H1 (cell line): ENCODE data around the gene SEL1L. TPM values are rescaled to one million over a fixed set of nuclear protein-coding genes. Genes with fewer than 3 reads are reported as not detected.

Experiments
- EGR1 ChIP-seq: IDR thresholded peaks from 2 replicates; pipeline ENCODE4 v1.6.1; 2011; ENCODE audit warnings: low read depth, low read length, borderline replicate concordance
- EZH2 ChIP-seq: fragments of 200-600 bp; sonication (generic); IDR thresholded peaks from 2 replicates; pipeline ENCODE4 v1.7.1; 2012; ENCODE audit warnings: low read depth, mild to moderate bottlenecking, moderate library complexity, low read length, inconsistent platforms; ENCODE audit not compliant: severe bottlenecking
- FOSL1 ChIP-seq: IDR thresholded peaks from 2 replicates; pipeline ENCODE4 v1.6.1; 2011; ENCODE audit warnings: mild to moderate bottlenecking, low read depth, low read length, moderate library complexity; ENCODE audit not compliant: insufficient read depth
- JUN ChIP-seq: IDR thresholded peaks from 2 replicates; pipeline ENCODE4 v1.6.1; 2011; ENCODE audit warnings: low read depth, mild to moderate bottlenecking, improper control_type of control experiment, low read length
- NRF1 ChIP-seq: IDR thresholded peaks from 2 replicates; pipeline ENCODE4 v1.6.1; 2011; ENCODE audit warnings: mild to moderate bottlenecking, low read depth, low read length, improper control_type of control experiment
- POLR2A ChIP-seq, 2 experiments: IDR thresholded peaks; 1 replicate in 1 of 2; 2 replicates in 1 of 2; pipeline ENCODE4 v1.6.1; 2011; ENCODE audit warnings: low read depth in 2 of 2, low read length in 2 of 2, mild to moderate bottlenecking in 2 of 2; ENCODE audit errors: control extremely low read depth in 1 of 2
- ZNF274 ChIP-seq: IDR thresholded peaks from 2 replicates; pipeline ENCODE4 v1.7.0; 2012; ENCODE audit warnings: low read length, borderline replicate concordance; ENCODE audit errors: extremely low read depth
- polyA plus RNA-seq, 7 experiments: library from polyadenylated mRNA; depleted of rRNA in 3 of 7; stranded (reverse) in 5 of 7; unstranded in 2 of 7; fragments of >200 nt in 5 of 7; fragments of 200-250 nt in 2 of 7; gene quantifications; 1 replicate in 5 of 7; 2 replicates in 1 of 7; 4 replicates in 1 of 7; pipeline versions ENCODE4 v1.2.1 to v1.2.3, GENCODE V29; 2011 to 2013; ENCODE audit warnings: missing spikeins in 2 of 7, mixed read lengths in 2 of 7
- total RNA-seq: library from RNA; stranded (reverse); fragmentation: NEBNext Ultra II Directional; extraction: Animal tissue kit (Norgen Biotek cat#: 25700); gene quantifications from 2 replicates; pipeline ENCODE4 v1.2.1, GENCODE V29; 2021
- TF ChIP-seq, protein P1 (sequence below): IDR thresholded peaks from 2 replicates; pipeline ENCODE4 v1.6.1; 2011; ENCODE audit warnings: low read depth, mild to moderate bottlenecking, low read length; ENCODE audit not compliant: insufficient read depth

SEL1L gene
- total and polyA plus RNA-seq, 2 of the 8 experiments (the other 6 are each of a cell fraction or from before 2014, with no cell fraction given), result 4.3 to 34.9 TPM

DNA sequence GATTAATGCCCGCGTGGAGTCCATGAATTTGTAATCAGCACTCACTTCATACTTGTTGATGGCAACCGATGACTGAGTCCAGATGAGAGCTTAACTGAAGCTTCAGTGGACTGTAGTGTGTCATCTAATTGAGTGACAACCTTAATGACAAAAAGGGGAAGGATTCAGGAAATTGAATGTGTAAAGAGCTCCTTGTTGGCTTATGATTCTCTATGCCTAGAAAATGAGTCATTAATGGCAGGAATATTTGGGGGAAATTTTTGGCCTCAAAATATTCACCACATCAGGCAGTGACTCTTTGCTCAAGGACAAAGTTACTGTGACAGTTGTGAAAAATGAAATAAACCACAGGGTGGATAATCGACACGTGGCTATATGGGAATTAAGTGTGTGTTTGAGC, 78.3 kb downstream of the SEL1L start (continued):
- TF ChIP-seq FOSL1 (no peak), NRF1 (no peak), EZH2 (no peak), EGR1 (no peak), JUN (no peak), POLR2A (IDR thresholded peaks at IDR 0.05; ENCODE audit: control extremely low read depth in 1 of 2, low read depth in 2 of 2, low read length in 2 of 2) (no peak), ZNF274 (no peak)
- TF ChIP-seq, protein P1, sequence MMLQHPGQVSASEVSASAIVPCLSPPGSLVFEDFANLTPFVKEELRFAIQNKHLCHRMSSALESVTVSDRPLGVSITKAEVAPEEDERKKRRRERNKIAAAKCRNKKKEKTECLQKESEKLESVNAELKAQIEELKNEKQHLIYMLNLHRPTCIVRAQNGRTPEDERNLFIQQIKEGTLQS, result no peak
